GM19099 (cell line): ENCODE results near the gene COG4.

Source experiments
- POLR2A ChIP-seq: IDR thresholded peaks from 3 replicates; pipeline ENCODE4 v1.6.1; 2011; ENCODE audit warnings: low read depth; ENCODE audit not compliant: insufficient read length; ENCODE audit errors: extremely low read depth

The COG4 gene

GRCh38 chr16:70475054-70475871 lies 48.1 kb downstream of the COG4 start:
- no peak for TF ChIP-seq POLR2A

GRCh38 chr16:70474320-70475053 lies 48.9 kb downstream of the COG4 start:
- TF ChIP-seq POLR2A: no peak

GRCh38 chr16:70473446-70474319 lies 49.7 kb downstream of the COG4 start:
- no peak for TF ChIP-seq POLR2A

GRCh38 chr16:70472786-70473433 lies 50.4 kb downstream of the COG4 start:
- TF ChIP-seq POLR2A: no peak

- TF ChIP-seq POLR2A: no peak
Observed at GRCh38 chr16:70470927-70471341, 52.4 kb downstream of the COG4 start.

- TF ChIP-seq POLR2A: no peak
Observed at GRCh38 chr16:70470141-70470926, 53.0 kb downstream of the COG4 start.

GRCh38 chr16:70468776-70469525 lies 54.4 kb downstream of the COG4 start:
- no peak for TF ChIP-seq POLR2A

- no peak for TF ChIP-seq POLR2A
Observed at GRCh38 chr16:70467608-70468007, 55.7 kb downstream of the COG4 start.

- no peak for TF ChIP-seq POLR2A
Observed at GRCh38 chr16:70467113-70467512, 56.2 kb downstream of the COG4 start.

- no peak for TF ChIP-seq POLR2A
Observed at GRCh38 chr16:70466805-70467076, 56.6 kb downstream of the COG4 start.

GRCh38 chr16:70465999-70466804 lies 57.2 kb downstream of the COG4 start:
- TF ChIP-seq POLR2A: no peak

- TF ChIP-seq POLR2A: no peak
Observed at GRCh38 chr16:70463235-70463634, 60.1 kb downstream of the COG4 start.
